ENCODE data around the gene CASP8. TPM values are rescaled to one million over a fixed set of nuclear protein-coding genes. Genes with fewer than 3 reads are reported as not detected.

CASP8 gene
- total and polyA plus RNA-seq, 2 of the 13 experiments (the other 11 are each of a cell fraction or from before 2014, with no cell fraction given), result 25.0 to 52.8 TPM

DNA sequence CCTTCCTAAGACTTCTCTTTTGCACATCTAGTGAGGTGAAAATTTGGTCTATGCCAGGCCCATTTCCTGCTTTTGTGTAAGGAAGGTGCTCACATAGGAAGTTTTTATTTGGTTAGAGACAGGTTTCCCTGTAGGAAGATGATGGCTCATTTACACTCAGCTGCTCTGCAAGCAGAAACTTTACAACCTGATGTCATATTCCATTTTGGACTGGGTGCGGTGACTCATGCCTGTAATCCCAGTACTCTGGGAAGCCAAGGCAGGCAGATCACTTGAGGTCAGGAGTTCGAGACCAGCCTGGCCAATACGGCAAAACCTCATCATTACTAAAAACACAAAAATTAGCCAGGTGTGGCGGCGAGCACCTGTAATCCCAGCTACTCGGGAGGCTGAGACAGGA, 41.6 kb upstream of the CASP8 start:
- ChIA-PET CTCF (ENCODE audit: low intra/inter-chr PET ratio, low total read pairs) (no interaction called here), POLR2A (interaction anchor here (1.6 to 2.8 kb wide), 2 partner anchors 14 to 15 kb away, joined by 3 to 11 read pairs; no protein-coding TSS in a partner anchor)
- DNase-seq (ENCODE audit: low spot score) (no peak), ATAC-seq (no peak), FAIRE-seq (no peak)
- BruUV-seq (replicated peaks), result no TSS peak
- H3K27me3 ChIP-seq (ENCODE audit: control insufficient read depth in 1 of 2, insufficient read depth in 2 of 2, low read length in 2 of 2), result no peaks in the 10 kb centered on the region
- no peaks in the 10 kb centered on the region for H3K79me2 ChIP-seq (ENCODE audit: insufficient read depth, low read length)
- in situ Hi-C loops (cut with HindIII; ENCODE audit: extremely low pct_ligation_motif_present, low pct_unique_long_range_greater_than_20kb) (no loop called here), intact Hi-C loops (cut with micrococcal nuclease; ENCODE audit: unreplicated experiment) (no loop called here)
- H3K36me3 ChIP-seq (replicated peaks in 1 of 2; ENCODE audit: control insufficient read depth in 1 of 2, insufficient read depth in 2 of 2, low read length in 2 of 2), result peaks cover 12 to 37% of the 10 kb centered on the region in 2 experiments
- no peak overlapping the region for H2AFZ ChIP-seq (ENCODE audit: low read length)
- H3K9me3 ChIP-seq (ENCODE audit: low read length), result no peaks in the 10 kb centered on the region
- H3K4me1 ChIP-seq (ENCODE audit: insufficient read depth, low read length), result peaks cover 22% of the 10 kb centered on the region
- H3K4me3 ChIP-seq (replicated peaks in 1 of 3; ENCODE audit: insufficient read depth in 1 of 3, low read depth in 2 of 3, low read length in 3 of 3), result no peak overlapping the region
- no peaks in the 10 kb centered on the region for H4K20me1 ChIP-seq (ENCODE audit: insufficient read depth, low read length)
- H3K9ac ChIP-seq (ENCODE audit: insufficient read depth, low read depth, low read length), result no peak overlapping the region
- TF ChIP-seq HNF4G (IDR thresholded peaks at IDR 0.05; ENCODE audit: borderline replicate concordance, low read depth, low read length) (no peak), HNF4G (CRISPR knock-in tag; IDR thresholded peaks at IDR 0.05; ENCODE audit: borderline replicate concordance, low read depth) (no peak), DR1 (CRISPR knock-in tag; IDR thresholded peaks at IDR 0.05) (no peak), JUNB (CRISPR knock-in tag; IDR thresholded peaks at IDR 0.05; ENCODE audit: borderline replicate concordance) (no peak), CENPT (CRISPR knock-in tag; IDR thresholded peaks at IDR 0.05; ENCODE audit: low read depth) (no peak), CBX1 (IDR thresholded peaks at IDR 0.05; ENCODE audit: low read depth) (no peak), ZNF232 (CRISPR knock-in tag; IDR thresholded peaks at IDR 0.05; ENCODE audit: borderline replicate concordance) (no peak), ISX (CRISPR knock-in tag; conservative IDR thresholded peaks at IDR 0.05) (no peak)
- TF ChIP-seq, protein P1, sequence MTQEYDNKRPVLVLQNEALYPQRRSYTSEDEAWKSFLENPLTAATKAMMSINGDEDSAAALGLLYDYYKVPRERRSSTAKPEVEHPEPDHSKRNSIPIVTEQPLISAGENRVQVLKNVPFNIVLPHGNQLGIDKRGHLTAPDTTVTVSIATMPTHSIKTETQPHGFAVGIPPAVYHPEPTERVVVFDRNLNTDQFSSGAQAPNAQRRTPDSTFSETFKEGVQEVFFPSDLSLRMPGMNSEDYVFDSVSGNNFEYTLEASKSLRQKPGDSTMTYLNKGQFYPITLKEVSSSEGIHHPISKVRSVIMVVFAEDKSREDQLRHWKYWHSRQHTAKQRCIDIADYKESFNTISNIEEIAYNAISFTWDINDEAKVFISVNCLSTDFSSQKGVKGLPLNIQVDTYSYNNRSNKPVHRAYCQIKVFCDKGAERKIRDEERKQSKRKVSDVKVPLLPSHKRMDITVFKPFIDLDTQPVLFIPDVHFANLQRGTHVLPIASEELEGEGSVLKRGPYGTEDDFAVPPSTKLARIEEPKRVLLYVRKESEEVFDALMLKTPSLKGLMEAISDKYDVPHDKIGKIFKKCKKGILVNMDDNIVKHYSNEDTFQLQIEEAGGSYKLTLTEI (CRISPR knock-in tag; conservative IDR thresholded peaks at IDR 0.05), result no peak
- TF ChIP-seq, protein P2, sequence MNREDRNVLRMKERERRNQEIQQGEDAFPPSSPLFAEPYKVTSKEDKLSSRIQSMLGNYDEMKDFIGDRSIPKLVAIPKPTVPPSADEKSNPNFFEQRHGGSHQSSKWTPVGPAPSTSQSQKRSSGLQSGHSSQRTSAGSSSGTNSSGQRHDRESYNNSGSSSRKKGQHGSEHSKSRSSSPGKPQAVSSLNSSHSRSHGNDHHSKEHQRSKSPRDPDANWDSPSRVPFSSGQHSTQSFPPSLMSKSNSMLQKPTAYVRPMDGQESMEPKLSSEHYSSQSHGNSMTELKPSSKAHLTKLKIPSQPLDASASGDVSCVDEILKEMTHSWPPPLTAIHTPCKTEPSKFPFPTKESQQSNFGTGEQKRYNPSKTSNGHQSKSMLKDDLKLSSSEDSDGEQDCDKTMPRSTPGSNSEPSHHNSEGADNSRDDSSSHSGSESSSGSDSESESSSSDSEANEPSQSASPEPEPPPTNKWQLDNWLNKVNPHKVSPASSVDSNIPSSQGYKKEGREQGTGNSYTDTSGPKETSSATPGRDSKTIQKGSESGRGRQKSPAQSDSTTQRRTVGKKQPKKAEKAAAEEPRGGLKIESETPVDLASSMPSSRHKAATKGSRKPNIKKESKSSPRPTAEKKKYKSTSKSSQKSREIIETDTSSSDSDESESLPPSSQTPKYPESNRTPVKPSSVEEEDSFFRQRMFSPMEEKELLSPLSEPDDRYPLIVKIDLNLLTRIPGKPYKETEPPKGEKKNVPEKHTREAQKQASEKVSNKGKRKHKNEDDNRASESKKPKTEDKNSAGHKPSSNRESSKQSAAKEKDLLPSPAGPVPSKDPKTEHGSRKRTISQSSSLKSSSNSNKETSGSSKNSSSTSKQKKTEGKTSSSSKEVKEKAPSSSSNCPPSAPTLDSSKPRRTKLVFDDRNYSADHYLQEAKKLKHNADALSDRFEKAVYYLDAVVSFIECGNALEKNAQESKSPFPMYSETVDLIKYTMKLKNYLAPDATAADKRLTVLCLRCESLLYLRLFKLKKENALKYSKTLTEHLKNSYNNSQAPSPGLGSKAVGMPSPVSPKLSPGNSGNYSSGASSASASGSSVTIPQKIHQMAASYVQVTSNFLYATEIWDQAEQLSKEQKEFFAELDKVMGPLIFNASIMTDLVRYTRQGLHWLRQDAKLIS (CRISPR knock-in tag; IDR thresholded peaks at IDR 0.05), result no peak
- TF ChIP-seq, protein P3, sequence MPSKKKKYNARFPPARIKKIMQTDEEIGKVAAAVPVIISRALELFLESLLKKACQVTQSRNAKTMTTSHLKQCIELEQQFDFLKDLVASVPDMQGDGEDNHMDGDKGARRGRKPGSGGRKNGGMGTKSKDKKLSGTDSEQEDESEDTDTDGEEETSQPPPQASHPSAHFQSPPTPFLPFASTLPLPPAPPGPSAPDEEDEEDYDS (CRISPR knock-in tag; IDR thresholded peaks at IDR 0.05), result no peak
- TF ChIP-seq, protein P4, sequence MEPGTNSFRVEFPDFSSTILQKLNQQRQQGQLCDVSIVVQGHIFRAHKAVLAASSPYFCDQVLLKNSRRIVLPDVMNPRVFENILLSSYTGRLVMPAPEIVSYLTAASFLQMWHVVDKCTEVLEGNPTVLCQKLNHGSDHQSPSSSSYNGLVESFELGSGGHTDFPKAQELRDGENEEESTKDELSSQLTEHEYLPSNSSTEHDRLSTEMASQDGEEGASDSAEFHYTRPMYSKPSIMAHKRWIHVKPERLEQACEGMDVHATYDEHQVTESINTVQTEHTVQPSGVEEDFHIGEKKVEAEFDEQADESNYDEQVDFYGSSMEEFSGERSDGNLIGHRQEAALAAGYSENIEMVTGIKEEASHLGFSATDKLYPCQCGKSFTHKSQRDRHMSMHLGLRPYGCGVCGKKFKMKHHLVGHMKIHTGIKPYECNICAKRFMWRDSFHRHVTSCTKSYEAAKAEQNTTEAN (CRISPR knock-in tag; conservative IDR thresholded peaks at IDR 0.05), result no peak
- TF ChIP-seq, protein P5, sequence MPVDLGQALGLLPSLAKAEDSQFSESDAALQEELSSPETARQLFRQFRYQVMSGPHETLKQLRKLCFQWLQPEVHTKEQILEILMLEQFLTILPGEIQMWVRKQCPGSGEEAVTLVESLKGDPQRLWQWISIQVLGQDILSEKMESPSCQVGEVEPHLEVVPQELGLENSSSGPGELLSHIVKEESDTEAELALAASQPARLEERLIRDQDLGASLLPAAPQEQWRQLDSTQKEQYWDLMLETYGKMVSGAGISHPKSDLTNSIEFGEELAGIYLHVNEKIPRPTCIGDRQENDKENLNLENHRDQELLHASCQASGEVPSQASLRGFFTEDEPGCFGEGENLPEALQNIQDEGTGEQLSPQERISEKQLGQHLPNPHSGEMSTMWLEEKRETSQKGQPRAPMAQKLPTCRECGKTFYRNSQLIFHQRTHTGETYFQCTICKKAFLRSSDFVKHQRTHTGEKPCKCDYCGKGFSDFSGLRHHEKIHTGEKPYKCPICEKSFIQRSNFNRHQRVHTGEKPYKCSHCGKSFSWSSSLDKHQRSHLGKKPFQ (CRISPR knock-in tag; IDR thresholded peaks at IDR 0.05; ENCODE audit: insufficient replicate concordance), result no peak
- TF ChIP-seq, protein P6, sequence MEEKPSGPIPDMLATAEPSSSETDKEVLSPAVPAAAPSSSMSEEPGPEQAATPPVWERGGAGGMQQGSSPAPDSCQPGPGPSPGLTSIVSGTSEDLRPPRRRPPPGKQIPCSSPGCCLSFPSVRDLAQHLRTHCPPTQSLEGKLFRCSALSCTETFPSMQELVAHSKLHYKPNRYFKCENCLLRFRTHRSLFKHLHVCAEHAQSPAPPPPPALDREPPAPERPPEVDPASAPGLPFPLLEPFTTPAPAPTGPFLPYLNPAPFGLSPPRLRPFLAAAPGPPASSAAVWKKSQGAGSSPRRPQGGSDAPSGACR (CRISPR knock-in tag; IDR thresholded peaks at IDR 0.05), result no peak
- no peak overlapping the region for H3K4me2 ChIP-seq (ENCODE audit: low read depth, low read length)
- 97% methylated on average over 6 of the region's 6 CpGs for WGBS (ENCODE audit: low lambda C conversion rate)
- H3K27ac ChIP-seq (ENCODE audit: extremely low read length, insufficient read depth, low read length), result no peak overlapping the region

Data from HepG2 (cell line).